Activated T-cell treated with anti-CD3 and anti-CD28 coated beads for 4 hours (primary cell): ENCODE data around the gene IGSF11.
"Not testable (repeated sequence)": the region's sequence is repeated elsewhere in the genome, so short reads cannot be mapped to it uniquely, and the experiment has no call there.

Source experiments
- DNase-seq: peaks from one replicate; pipeline ENCODE4 v3.0.0-alpha.2; 2020

The IGSF11 gene

DNA sequence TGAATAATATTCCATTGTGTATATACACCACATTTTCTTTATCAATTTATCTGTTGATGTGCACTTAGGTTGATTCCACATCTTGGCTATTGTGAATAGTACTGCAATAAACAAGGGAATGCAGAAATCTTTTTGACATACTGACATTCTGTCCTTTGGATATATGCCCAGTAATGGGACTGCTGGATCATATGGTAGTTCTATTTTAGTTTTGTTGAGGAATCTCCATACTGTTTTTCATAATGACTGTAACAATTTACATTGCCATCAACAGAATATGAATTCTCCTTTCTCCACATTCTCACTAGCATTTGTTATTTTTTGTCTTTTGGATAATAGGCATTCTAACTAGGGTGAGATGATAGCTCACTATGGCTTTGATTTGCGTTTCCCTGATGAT is 174.7 kb downstream of the IGSF11 start:
- DNase-seq, result no peak

DNA sequence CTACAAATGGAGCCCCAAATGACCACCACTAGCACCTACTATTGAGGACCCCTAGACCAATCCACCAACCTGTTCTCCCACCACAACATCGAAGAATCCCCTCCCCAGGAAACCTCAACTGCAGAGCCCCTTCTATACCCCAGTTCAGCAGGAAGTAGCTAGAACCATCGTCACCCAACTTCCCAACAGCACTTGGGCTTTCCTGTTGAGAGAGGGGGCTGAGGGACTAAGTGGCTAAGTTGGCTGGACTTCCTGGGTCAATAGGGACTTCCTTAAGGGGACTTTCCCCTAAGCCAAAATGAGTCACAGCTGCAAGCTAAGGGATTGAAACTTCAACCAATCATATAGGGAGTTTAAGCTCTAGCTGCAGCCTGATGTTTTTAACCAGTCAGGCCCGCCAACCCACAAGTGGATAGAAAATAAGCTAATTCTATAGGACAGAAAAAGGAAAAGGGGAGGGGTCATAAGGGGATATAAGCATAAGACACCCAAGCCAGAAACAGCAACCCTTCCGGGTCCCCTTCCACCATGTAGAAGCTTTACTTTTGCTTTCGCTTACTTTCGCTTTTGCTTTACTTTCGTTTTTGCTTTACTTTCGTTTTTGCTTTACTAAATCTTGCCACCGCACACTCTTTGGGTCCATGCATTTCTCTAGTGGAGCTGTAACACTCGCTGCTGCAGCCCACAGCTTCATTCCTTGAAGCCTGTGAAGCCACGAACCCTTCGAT is 183.0 kb downstream of the IGSF11 start:
- not testable (repeated sequence) for DNase-seq

DNA sequence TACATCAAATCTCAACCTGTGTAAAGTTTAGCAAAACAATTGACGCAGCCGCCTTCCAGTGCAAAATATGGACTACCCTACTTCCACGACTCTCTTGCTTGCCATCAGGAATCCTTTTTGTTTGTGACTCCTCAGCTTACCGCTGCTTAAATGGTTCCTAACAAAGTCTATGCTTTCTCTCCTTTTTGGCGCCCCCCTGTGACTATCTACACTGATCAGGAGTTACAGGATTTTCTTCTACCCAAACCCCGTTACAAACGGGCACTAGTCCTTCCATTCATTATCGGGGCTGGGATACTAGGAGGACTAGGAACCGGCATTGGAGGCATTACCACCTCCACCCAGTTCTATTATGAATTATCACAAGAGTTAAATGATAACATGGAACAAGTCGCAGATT is 184.0 kb downstream of the IGSF11 start:
- no peak for DNase-seq
